Mucosa of descending colon (tissue), 3 donors: ENCODE measurements around the gene NHSL2. TPM values are rescaled to one million over a fixed set of nuclear protein-coding genes. Genes with fewer than 3 reads are reported as not detected.

Source experiments
- ATAC-seq: fragments of 200-7000 bp; cut with Tn5 transposase; one replicate; pipeline ENCODE4 v1.9.1; 2020; ENCODE audit warnings: mild to moderate bottlenecking, moderate library complexity
- DNase-seq, 3 donors: peaks; one replicate each; pipeline ENCODE4 v3.0.0-alpha.2; 2020
- H3K36me3 ChIP-seq: fragments of 200-600 bp; one replicate; pipeline ENCODE4 v1.8.0; 2021; ENCODE audit warnings: low read depth, mild to moderate bottlenecking
- H3K4me1 ChIP-seq: fragments of 200-600 bp; one replicate; pipeline ENCODE4 v1.8.0; 2021; ENCODE audit warnings: low read depth, mild to moderate bottlenecking
- H3K4me3 ChIP-seq: fragments of 200-600 bp; one replicate; pipeline ENCODE4 v1.8.0; 2021; ENCODE audit warnings: mild to moderate bottlenecking
- H3K9me3 ChIP-seq: fragments of 200-600 bp; one replicate; pipeline ENCODE4 v1.8.0; 2021; ENCODE audit warnings: mild to moderate bottlenecking
- CTCF ChIP-seq: fragments of 200-600 bp; IDR thresholded peaks from one replicate; pipeline ENCODE4 v1.8.0; 2022; ENCODE audit warnings: antibody characterized with exemption, mild to moderate bottlenecking
- intact Hi-C, 2 donors: fragments of 100-400 bp; cut with DNase I in 1 of 2; cut with micrococcal nuclease in 1 of 2; formaldehyde crosslinking; loops; one replicate each; pipeline versions ENCODE4 v1.11.0 to v1.11.1; 2022; cut with DNase I, micrococcal nuclease
- total RNA-seq, 3 donors: library from RNA; stranded (reverse); fragmentation: NEBNext Ultra II Directional in 2 of 3; extraction: Animal tissue kit (Norgen Biotek cat#: 25700) in 2 of 3; gene quantifications; one replicate each; pipeline versions ENCODE4 v1.2.1 to v1.2.4, GENCODE V29; 2021 to 2023
- donor health status: DM: no; HTN: no; CAD: no; lungs with moderate emphysema.
- donor health status: DM: no; HTN: no; CAD: no.
- donor health status: DM: no; HTN: yes; CAD: no.

NHSL2 gene
- total RNA-seq, 3 donors from 2014 or later = 1.2 to 11.8 (median 4.8) TPM

DNA sequence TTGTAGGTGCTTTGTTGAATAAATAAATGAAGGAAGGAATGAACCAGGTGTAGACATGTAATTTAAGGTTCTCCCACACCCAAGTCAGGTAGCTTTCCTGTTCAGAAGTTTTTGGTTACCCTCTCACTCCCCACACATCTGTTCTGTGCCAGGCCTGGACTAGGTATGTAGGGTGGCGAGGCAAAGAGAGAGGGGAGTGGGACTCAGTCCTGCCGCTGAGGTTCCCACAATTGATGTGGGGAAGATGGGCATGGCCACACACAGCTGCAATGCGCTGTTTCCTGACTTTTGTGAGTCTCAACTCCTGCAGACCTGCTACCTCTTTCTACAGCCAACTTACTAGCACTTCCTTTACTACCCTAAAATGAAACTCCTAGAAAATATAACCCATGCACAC, 132.2 kb downstream of the NHSL2 start:
- Histone ChIP-seq H3K4me3 (no peak overlapping the region), H3K4me1 (no peaks in the 10 kb centered on the region), H3K36me3 (no peaks in the 10 kb centered on the region), H3K9me3 (no peaks in the 10 kb centered on the region)
- no peak for ATAC-seq
- TF ChIP-seq CTCF = no peak
- no peak for DNase-seq
- intact Hi-C loops = no loop called here

GRCh38 chrX:72043636-72044035, 133.0 kb downstream of the NHSL2 start:
- Histone ChIP-seq H3K36me3 (no peaks in the 10 kb centered on the region), H3K9me3 (no peaks in the 10 kb centered on the region), H3K4me1 (no peaks in the 10 kb centered on the region), H3K4me3 (no peak overlapping the region)
- intact Hi-C loops = no loop called here
- no peak for TF ChIP-seq CTCF
- DNase-seq (no peak), ATAC-seq (no peak)

DNA sequence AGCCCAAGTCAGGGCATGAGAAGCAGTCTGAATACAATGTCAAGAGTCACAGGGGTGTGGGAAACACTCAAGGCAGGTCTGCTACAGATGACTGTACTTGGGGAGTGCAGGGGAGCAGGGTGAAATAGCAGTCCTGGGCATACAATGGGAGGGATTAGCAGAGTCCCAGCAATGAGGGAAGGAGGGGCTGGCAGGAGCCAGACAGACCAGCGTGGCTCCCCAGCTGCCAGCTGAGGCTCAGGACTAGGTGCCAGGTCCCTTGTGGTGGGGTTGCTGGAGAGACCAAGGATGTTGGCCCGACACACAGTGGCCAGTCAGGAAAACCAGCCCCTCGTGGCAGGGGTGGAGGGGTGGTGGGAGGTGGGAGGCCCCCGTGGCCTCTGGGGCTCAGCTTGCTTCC, 134.5 kb downstream of the NHSL2 start:
- TF ChIP-seq CTCF = no peak
- Histone ChIP-seq H3K36me3 (no peaks in the 10 kb centered on the region), H3K4me1 (no peaks in the 10 kb centered on the region), H3K4me3 (no peak overlapping the region), H3K9me3 (no peaks in the 10 kb centered on the region)
- intact Hi-C loops = no loop called here
- no peak for ATAC-seq
- DNase-seq = no peak

- Histone ChIP-seq H3K4me1 (no peaks in the 10 kb centered on the region), H3K36me3 (no peaks in the 10 kb centered on the region), H3K4me3 (no peak overlapping the region), H3K9me3 (no peaks in the 10 kb centered on the region)
- intact Hi-C loops = no loop called here
- ATAC-seq = no peak
- TF ChIP-seq CTCF = no peak
- no peak for DNase-seq
Observed at GRCh38 chrX:72045552-72046277, 135.1 kb downstream of the NHSL2 start.

DNA sequence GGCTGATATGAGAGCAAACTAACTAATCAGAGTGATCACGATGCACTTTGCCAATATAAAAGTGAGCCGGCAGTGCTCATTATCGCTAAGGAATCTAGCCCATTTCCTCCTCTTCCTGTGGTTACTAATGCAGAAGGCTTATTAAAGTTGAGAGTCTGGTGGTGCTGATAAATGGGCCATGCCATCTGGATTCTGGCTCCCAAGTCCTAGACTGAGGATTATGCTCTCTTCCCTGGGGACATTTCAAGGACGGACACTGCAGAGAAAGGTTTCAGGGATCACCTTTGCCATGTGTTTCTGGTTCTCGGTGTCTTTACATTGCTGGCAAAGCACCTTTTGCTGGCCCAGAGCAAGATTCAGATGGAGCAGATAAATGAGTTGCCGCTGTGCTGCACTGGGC, 135.8 kb downstream of the NHSL2 start:
- TF ChIP-seq CTCF = no peak
- DNase-seq (no peak), ATAC-seq (no peak)

More for the DNA sequence above, 135.8 kb downstream of the NHSL2 start:
- no peak overlapping the region for H3K4me3 ChIP-seq
- H3K4me1 ChIP-seq = no peaks in the 10 kb centered on the region
- intact Hi-C loops = no loop called here
- no peaks in the 10 kb centered on the region for H3K9me3 ChIP-seq
- H3K36me3 ChIP-seq = no peaks in the 10 kb centered on the region
